Mucosa of rectum (tissue), 2 donors: ENCODE data around the gene ZNF467.

Experiments used
- H3K27ac ChIP-seq, 2 donors: one replicate each; pipeline ENCODE4 v1.7.0; 2013; ENCODE audit warnings: inconsistent platforms in 2 of 2, low read depth in 2 of 2, low read length in 2 of 2
- H3K27me3 ChIP-seq, 2 donors: one replicate each; pipeline ENCODE4 v1.7.0; 2013; ENCODE audit warnings: low read length in 2 of 2; ENCODE audit not compliant: control insufficient read depth in 2 of 2, insufficient read depth in 2 of 2
- H3K36me3 ChIP-seq, 2 donors: one replicate each; pipeline ENCODE4 v1.7.0; 2013; ENCODE audit warnings: low read length in 2 of 2; ENCODE audit not compliant: control insufficient read depth in 2 of 2, insufficient read depth in 2 of 2
- H3K4me1 ChIP-seq, 2 donors: one replicate each; pipeline ENCODE4 v1.7.0; 2013; ENCODE audit warnings: low read length in 2 of 2, mild to moderate bottlenecking in 1 of 2; ENCODE audit not compliant: control insufficient read depth in 2 of 2, insufficient read depth in 2 of 2
- H3K4me3 ChIP-seq, 2 donors: one replicate each; pipeline ENCODE4 v1.7.0; 2013; ENCODE audit warnings: low read length in 2 of 2
- H3K9ac ChIP-seq, 2 donors: one replicate each; pipeline ENCODE4 v1.7.0; 2013; ENCODE audit warnings: low read length in 2 of 2, low read depth in 1 of 2, mild to moderate bottlenecking in 1 of 2
- H3K9me3 ChIP-seq, 2 donors: one replicate each; pipeline ENCODE4 v1.7.0; 2013; ENCODE audit warnings: low read length in 2 of 2; ENCODE audit not compliant: control insufficient read depth in 2 of 2
- donor health status: healthy.
- donor health status: Normal muscosa, but diverticular disease.

ZNF467 gene

GRCh38 chr7:149795126-149795525 is 21.7 kb upstream of the ZNF467 start:
- Histone ChIP-seq H3K9me3 (no peaks in the 10 kb centered on the region), H3K9ac (no peak overlapping the region), H3K4me3 (no peak overlapping the region), H3K36me3 (no peaks in the 10 kb centered on the region), H3K4me1 (no peaks in the 10 kb centered on the region), H3K27me3 (peaks cover 0 to 7% of the 10 kb centered on the region in 2 donors), H3K27ac (no peak overlapping the region)

- Histone ChIP-seq H3K9me3 (no peaks in the 10 kb centered on the region), H3K36me3 (no peaks in the 10 kb centered on the region), H3K4me1 (no peaks in the 10 kb centered on the region), H3K9ac (no peak overlapping the region), H3K27me3 (peaks cover 1 to 9% of the 10 kb centered on the region in 2 donors), H3K4me3 (no peak overlapping the region), H3K27ac (no peak overlapping the region)
Observed at GRCh38 chr7:149794661-149795060, 21.3 kb upstream of the ZNF467 start.

GRCh38 chr7:149793261-149793660 is 19.9 kb upstream of the ZNF467 start:
- Histone ChIP-seq H3K9ac (no peak overlapping the region), H3K27me3 (peaks cover 6 to 9% of the 10 kb centered on the region in 2 donors), H3K27ac (no peak overlapping the region), H3K4me3 (no peak overlapping the region), H3K4me1 (no peaks in the 10 kb centered on the region), H3K36me3 (no peaks in the 10 kb centered on the region), H3K9me3 (no peaks in the 10 kb centered on the region)

DNA sequence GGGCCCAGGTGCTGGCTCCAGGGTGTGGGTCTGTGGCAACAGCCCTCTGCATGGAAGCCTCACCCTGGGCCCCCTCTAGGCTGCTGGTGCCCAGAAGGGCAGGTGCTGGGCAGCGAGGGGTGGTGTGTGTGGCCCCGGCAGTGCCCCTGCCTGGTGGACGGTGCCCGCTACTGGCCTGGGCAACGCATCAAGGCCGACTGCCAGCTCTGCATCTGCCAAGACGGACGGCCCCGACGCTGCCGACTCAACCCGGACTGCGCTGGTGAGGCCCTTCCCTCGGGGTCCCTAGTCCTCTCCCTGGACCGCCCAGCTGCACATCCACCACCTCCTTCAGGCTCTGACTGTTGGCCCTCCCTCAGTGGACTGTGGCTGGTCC is 18.8 kb upstream of the ZNF467 start:
- no peak overlapping the region for H3K4me3 ChIP-seq
- H3K4me1 ChIP-seq: no peaks in the 10 kb centered on the region
- no peaks in the 10 kb centered on the region for H3K36me3 ChIP-seq
- no peaks in the 10 kb centered on the region for H3K9me3 ChIP-seq
- peaks cover 6 to 9% of the 10 kb centered on the region in 2 donors for H3K27me3 ChIP-seq
- H3K27ac ChIP-seq: no peak overlapping the region
- no peak overlapping the region for H3K9ac ChIP-seq

DNA sequence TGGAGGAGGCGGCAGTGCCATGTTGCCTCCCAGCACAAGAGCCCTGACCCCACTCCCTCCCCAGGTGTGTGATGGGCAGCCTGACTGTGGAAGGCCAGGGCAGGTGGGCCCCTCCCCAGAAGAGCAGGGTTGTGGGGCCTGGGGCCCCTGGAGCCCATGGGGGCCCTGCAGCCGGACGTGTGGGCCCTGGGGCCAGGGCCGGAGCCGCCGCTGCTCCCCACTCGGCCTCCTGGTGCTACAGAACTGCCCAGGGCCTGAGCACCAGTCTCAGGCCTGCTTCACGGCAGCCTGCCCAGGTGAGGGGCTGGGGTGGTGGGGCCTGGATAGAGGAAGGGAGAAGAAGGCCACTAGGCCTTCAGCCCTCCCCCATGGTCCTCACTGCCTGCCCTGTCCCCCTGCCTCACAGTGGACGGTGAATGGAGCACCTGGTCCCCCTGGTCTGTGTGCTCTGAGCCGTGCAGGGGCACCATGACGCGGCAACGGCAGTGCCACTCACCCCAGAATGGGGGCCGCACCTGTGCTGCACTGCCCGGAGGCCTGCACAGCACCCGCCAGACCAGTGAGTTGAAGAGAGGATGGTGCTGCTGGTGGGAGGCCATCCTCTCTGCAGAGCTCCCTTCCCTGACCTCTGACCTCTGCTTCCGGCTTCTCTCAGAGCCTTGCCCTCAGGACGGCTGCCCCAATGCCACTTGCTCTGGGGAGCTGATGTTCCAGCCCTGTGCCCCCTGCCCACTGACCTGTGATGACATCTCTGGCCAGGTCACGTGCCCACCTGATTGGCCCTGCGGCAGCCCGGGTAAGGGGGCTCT is 18.2 kb upstream of the ZNF467 start:
- H3K4me3 ChIP-seq: no peak overlapping the region
- no peak overlapping the region for H3K9ac ChIP-seq
- no peaks in the 10 kb centered on the region for H3K9me3 ChIP-seq
- no peaks in the 10 kb centered on the region for H3K36me3 ChIP-seq
- no peak overlapping the region for H3K27ac ChIP-seq
- peaks cover 6 to 9% of the 10 kb centered on the region in 2 donors for H3K27me3 ChIP-seq
- no peaks in the 10 kb centered on the region for H3K4me1 ChIP-seq

- Histone ChIP-seq H3K9me3 (no peaks in the 10 kb centered on the region), H3K27me3 (peaks cover 6 to 9% of the 10 kb centered on the region in 2 donors), H3K36me3 (no peaks in the 10 kb centered on the region), H3K4me3 (no peak overlapping the region), H3K27ac (no peak overlapping the region), H3K4me1 (no peaks in the 10 kb centered on the region), H3K9ac (no peak overlapping the region)
Observed at GRCh38 chr7:149790754-149791360, 17.5 kb upstream of the ZNF467 start.

GRCh38 chr7:149790146-149790548 is 16.8 kb upstream of the ZNF467 start:
- Histone ChIP-seq H3K27ac (no peak overlapping the region), H3K36me3 (no peaks in the 10 kb centered on the region), H3K9ac (no peak overlapping the region), H3K9me3 (no peaks in the 10 kb centered on the region), H3K4me3 (no peak overlapping the region), H3K4me1 (no peaks in the 10 kb centered on the region), H3K27me3 (peaks cover 6 to 9% of the 10 kb centered on the region in 2 donors)

DNA sequence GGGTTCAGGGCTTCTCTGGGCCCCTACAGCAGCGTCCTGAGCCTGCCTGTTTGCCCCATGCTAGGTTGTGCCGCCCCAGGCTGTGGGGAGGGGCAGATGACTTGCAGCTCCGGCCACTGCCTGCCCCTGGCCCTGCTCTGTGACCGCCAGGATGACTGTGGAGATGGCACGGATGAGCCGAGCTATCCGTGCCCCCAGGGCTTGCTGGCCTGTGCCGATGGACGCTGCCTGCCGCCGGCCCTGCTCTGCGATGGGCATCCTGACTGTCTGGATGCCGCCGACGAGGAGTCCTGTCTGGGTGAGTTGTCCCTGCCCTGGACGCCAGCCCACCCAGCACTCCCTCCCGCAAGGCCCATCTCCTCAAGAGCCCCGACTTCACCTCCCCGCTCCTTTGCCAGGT is 15.7 kb upstream of the ZNF467 start:
- no peaks in the 10 kb centered on the region for H3K4me1 ChIP-seq
- no peak overlapping the region for H3K27ac ChIP-seq
- H3K27me3 ChIP-seq: peaks cover 6 to 9% of the 10 kb centered on the region in 2 donors

DNA sequence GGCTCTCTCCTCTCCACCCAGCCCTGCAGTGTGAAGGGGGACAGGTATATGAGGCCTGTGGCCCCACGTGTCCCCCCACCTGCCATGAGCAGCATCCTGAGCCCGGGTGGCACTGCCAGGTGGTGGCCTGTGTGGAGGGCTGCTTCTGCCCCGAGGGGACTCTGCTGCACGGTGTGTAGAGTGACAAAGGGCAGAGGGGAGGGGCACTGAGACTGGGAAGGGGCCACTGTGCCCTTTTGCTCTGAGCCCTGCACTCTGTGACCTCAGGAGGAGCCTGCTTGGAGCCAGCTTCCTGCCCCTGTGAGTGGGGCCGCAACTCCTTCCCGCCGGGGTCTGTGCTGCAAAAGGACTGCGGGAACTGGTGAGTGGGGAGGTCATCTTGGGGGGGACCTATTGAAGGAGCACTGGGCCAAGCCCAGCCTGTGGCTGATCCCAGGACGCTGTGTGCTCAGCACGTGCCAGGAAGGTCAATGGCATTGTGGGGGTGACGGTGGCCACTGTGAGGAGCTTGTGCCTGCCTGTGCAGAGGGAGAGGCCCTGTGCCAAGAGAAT is 15.0 kb upstream of the ZNF467 start:
- H3K27me3 ChIP-seq: peaks cover 6 to 9% of the 10 kb centered on the region in 2 donors
- no peaks in the 10 kb centered on the region for H3K9me3 ChIP-seq
- H3K27ac ChIP-seq: no peak overlapping the region
- no peak overlapping the region for H3K4me3 ChIP-seq
- H3K36me3 ChIP-seq: no peaks in the 10 kb centered on the region
- no peaks in the 10 kb centered on the region for H3K4me1 ChIP-seq
- no peak overlapping the region for H3K9ac ChIP-seq

More for the DNA sequence above, 15.7 kb upstream of the ZNF467 start:
- H3K9me3 ChIP-seq: no peaks in the 10 kb centered on the region
- no peaks in the 10 kb centered on the region for H3K36me3 ChIP-seq
- H3K4me3 ChIP-seq: no peak overlapping the region
- no peak overlapping the region for H3K9ac ChIP-seq
